ENCODE data around the gene KANK2. TPM values are rescaled to one million over a fixed set of nuclear protein-coding genes. Genes with fewer than 3 reads are reported as not detected.
A peak's percentile ranks its signal among the peaks of the same experiment; 100 is the strongest.

Gene KANK2
- total and polyA plus RNA-seq, 2 of the 13 experiments (the other 11 are each of a cell fraction or from before 2014, with no cell fraction given) = 5.7 to 12.9 TPM

- TF ChIP-seq ZNF564 (CRISPR knock-in tag; IDR thresholded peaks at IDR 0.05) = peak; percentile 75; the same call in 1 of the 2 replicates
- no peak for TF ChIP-seq PRPF4 (IDR thresholded peaks at IDR 0.05; ENCODE audit: low read depth, low read length, poor library complexity, severe bottlenecking)
- TF ChIP-seq SMAD3 (CRISPR knock-in tag; IDR thresholded peaks at IDR 0.05) = peak; percentile 3; the same call in 1 of the 2 replicates
- no peak for TF ChIP-seq MTF1 (CRISPR knock-in tag; IDR thresholded peaks at IDR 0.05)
- TF ChIP-seq ZNF292 (CRISPR knock-in tag; IDR thresholded peaks at IDR 0.05; ENCODE audit: borderline replicate concordance, low read depth) = peak; percentile 40; the same call in 1 of the 2 replicates
- no peak for TF ChIP-seq FOXK1 (CRISPR knock-in tag; IDR thresholded peaks at IDR 0.05; ENCODE audit: borderline replicate concordance, low read depth)
- TF ChIP-seq, protein P1, sequence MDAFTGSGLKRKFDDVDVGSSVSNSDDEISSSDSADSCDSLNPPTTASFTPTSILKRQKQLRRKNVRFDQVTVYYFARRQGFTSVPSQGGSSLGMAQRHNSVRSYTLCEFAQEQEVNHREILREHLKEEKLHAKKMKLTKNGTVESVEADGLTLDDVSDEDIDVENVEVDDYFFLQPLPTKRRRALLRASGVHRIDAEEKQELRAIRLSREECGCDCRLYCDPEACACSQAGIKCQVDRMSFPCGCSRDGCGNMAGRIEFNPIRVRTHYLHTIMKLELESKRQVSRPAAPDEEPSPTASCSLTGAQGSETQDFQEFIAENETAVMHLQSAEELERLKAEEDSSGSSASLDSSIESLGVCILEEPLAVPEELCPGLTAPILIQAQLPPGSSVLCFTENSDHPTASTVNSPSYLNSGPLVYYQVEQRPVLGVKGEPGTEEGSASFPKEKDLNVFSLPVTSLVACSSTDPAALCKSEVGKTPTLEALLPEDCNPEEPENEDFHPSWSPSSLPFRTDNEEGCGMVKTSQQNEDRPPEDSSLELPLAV (CRISPR knock-in tag; conservative IDR thresholded peaks at IDR 0.05; ENCODE audit: low read depth) = no peak
- no peak for TF ChIP-seq ZNF235 (CRISPR knock-in tag; IDR thresholded peaks at IDR 0.05; ENCODE audit: borderline replicate concordance)
- TF ChIP-seq HNF4G (IDR thresholded peaks at IDR 0.05; ENCODE audit: borderline replicate concordance, low read depth, low read length) = no peak
- no peak for TF ChIP-seq HNF4G (CRISPR knock-in tag; IDR thresholded peaks at IDR 0.05; ENCODE audit: borderline replicate concordance, low read depth)
- no peak for TF ChIP-seq ZNF556 (CRISPR knock-in tag; IDR thresholded peaks at IDR 0.05; ENCODE audit: borderline replicate concordance)
- no peak for TF ChIP-seq BRCA1 (CRISPR knock-in tag; IDR thresholded peaks at IDR 0.05)
- peak; percentile 67; the same call in 1 of the 2 replicates for TF ChIP-seq ZBTB7A (CRISPR knock-in tag; IDR thresholded peaks at IDR 0.05)
- no peak for TF ChIP-seq HDAC6 (IDR thresholded peaks at IDR 0.05; ENCODE audit: low read depth, low read length)
- TF ChIP-seq GABPA (IDR thresholded peaks at IDR 0.05; ENCODE audit: low read depth, low read length) = no peak
- TF ChIP-seq GABPA (CRISPR knock-in tag; IDR thresholded peaks at IDR 0.05; ENCODE audit: low read depth) = peak; percentile 40; the same call in 1 of the 2 replicates
- TF ChIP-seq ZFP41 (CRISPR knock-in tag; IDR thresholded peaks at IDR 0.05; ENCODE audit: borderline replicate concordance) = no peak
- TF ChIP-seq ZNF143 (CRISPR knock-in tag; IDR thresholded peaks at IDR 0.05) = no peak
- 0 out of 2 replicates have a peak, but pooled peaks have one; percentile 11 for TF ChIP-seq THAP11 (CRISPR knock-in tag; IDR thresholded peaks at IDR 0.05)
- 0 out of 2 replicates have a peak, but pooled peaks have one; percentile 31 for TF ChIP-seq ZNF572 (CRISPR knock-in tag; IDR thresholded peaks at IDR 0.05)
- TF ChIP-seq CHD4 (IDR thresholded peaks at IDR 0.05; ENCODE audit: borderline replicate concordance, low read length) = 0 out of 2 replicates have a peak, but pooled peaks have one; percentile 54
- no peak for TF ChIP-seq CBX1 (IDR thresholded peaks at IDR 0.05; ENCODE audit: low read depth)
- peak; percentile 58; the same call in 1 of the 2 replicates for TF ChIP-seq MEIS1 (CRISPR knock-in tag; IDR thresholded peaks at IDR 0.05; ENCODE audit: borderline replicate concordance)
- TF ChIP-seq HIVEP1 (CRISPR knock-in tag; IDR thresholded peaks at IDR 0.05) = peak; percentile 34; the same call in 1 of the 2 replicates
- no peak for TF ChIP-seq NONO (IDR thresholded peaks at IDR 0.05)
- no peak; the same call in 1 of the 2 replicates for TF ChIP-seq NONO (CRISPR knock-in tag; conservative IDR thresholded peaks at IDR 0.05)
- TF ChIP-seq ZNF224 (CRISPR knock-in tag; IDR thresholded peaks at IDR 0.05) = no peak
- TF ChIP-seq NCOA1 (CRISPR knock-in tag; IDR thresholded peaks at IDR 0.05) = no peak
- no peak for TF ChIP-seq MBNL3 (CRISPR knock-in tag; conservative IDR thresholded peaks at IDR 0.05)
- TF ChIP-seq, protein P2, sequence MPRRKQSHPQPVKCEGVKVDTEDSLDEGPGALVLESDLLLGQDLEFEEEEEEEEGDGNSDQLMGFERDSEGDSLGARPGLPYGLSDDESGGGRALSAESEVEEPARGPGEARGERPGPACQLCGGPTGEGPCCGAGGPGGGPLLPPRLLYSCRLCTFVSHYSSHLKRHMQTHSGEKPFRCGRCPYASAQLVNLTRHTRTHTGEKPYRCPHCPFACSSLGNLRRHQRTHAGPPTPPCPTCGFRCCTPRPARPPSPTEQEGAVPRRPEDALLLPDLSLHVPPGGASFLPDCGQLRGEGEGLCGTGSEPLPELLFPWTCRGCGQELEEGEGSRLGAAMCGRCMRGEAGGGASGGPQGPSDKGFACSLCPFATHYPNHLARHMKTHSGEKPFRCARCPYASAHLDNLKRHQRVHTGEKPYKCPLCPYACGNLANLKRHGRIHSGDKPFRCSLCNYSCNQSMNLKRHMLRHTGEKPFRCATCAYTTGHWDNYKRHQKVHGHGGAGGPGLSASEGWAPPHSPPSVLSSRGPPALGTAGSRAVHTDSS (CRISPR knock-in tag; conservative IDR thresholded peaks at IDR 0.05) = peak; percentile 70; the same call in 1 of the 2 replicates
Measured at GRCh38 chr19:11142528-11143171, 54.7 kb downstream of the KANK2 start (continued).

Data from HepG2 (cell line).